Measurements from ENCODE around the gene PDE9A.

The PDE9A gene

GRCh38 chr21:42638266-42638863 lies 15.1 kb upstream of the PDE9A start:
- TF ChIP-seq TAF1 (IDR thresholded peaks at IDR 0.05; ENCODE audit: low read depth, low read length) (no peak), SPI1 (IDR thresholded peaks at IDR 0.05; ENCODE audit: low read depth, low read length) (no peak), POLR2AphosphoS5 (IDR thresholded peaks at IDR 0.05; ENCODE audit: low read depth, low read length) (no peak), POU2F2 (IDR thresholded peaks at IDR 0.05; ENCODE audit: low read depth, low read length) (no peak), PAX5 (IDR thresholded peaks at IDR 0.05; ENCODE audit: insufficient read depth, low read length, severe bottlenecking) (no peak), POLR2A (IDR thresholded peaks at IDR 0.05; ENCODE audit: low read depth, low read length) (no peak)
- FAIRE-seq (no peak), DNase-seq (ENCODE audit: insufficient read length, low spot score) (no peak)

GRCh38 chr21:42639646-42640152 lies 13.7 kb upstream of the PDE9A start:
- DNase-seq (ENCODE audit: insufficient read length, low spot score) (no peak), FAIRE-seq (no peak)
- no peak for TF ChIP-seq POLR2A (IDR thresholded peaks at IDR 0.05; ENCODE audit: low read depth, low read length)
- no peak for TF ChIP-seq POLR2AphosphoS5 (IDR thresholded peaks at IDR 0.05; ENCODE audit: low read depth, low read length)
- no peak for TF ChIP-seq SPI1 (IDR thresholded peaks at IDR 0.05; ENCODE audit: low read depth, low read length)
- TF ChIP-seq POU2F2 (IDR thresholded peaks at IDR 0.05; ENCODE audit: low read depth, low read length) = no peak
- TF ChIP-seq TAF1 (IDR thresholded peaks at IDR 0.05; ENCODE audit: low read depth, low read length) = no peak
- TF ChIP-seq PAX5 (IDR thresholded peaks at IDR 0.05; ENCODE audit: insufficient read depth, low read length, severe bottlenecking) = no peak

GRCh38 chr21:42640486-42640885 lies 12.9 kb upstream of the PDE9A start:
- TF ChIP-seq SPI1 (IDR thresholded peaks at IDR 0.05; ENCODE audit: low read depth, low read length) (no peak), POU2F2 (IDR thresholded peaks at IDR 0.05; ENCODE audit: low read depth, low read length) (no peak), PAX5 (IDR thresholded peaks at IDR 0.05; ENCODE audit: insufficient read depth, low read length, severe bottlenecking) (no peak), POLR2A (IDR thresholded peaks at IDR 0.05; ENCODE audit: low read depth, low read length) (no peak), TAF1 (IDR thresholded peaks at IDR 0.05; ENCODE audit: low read depth, low read length) (no peak), POLR2AphosphoS5 (IDR thresholded peaks at IDR 0.05; ENCODE audit: low read depth, low read length) (no peak)
- DNase-seq (ENCODE audit: insufficient read length, low spot score) (no peak), FAIRE-seq (no peak)

- DNase-seq (ENCODE audit: insufficient read length, low spot score) (no peak), FAIRE-seq (no peak)
- TF ChIP-seq POLR2AphosphoS5 (IDR thresholded peaks at IDR 0.05; ENCODE audit: low read depth, low read length) = no peak
- TF ChIP-seq PAX5 (IDR thresholded peaks at IDR 0.05; ENCODE audit: insufficient read depth, low read length, severe bottlenecking) = no peak
- no peak for TF ChIP-seq POLR2A (IDR thresholded peaks at IDR 0.05; ENCODE audit: low read depth, low read length)
- TF ChIP-seq TAF1 (IDR thresholded peaks at IDR 0.05; ENCODE audit: low read depth, low read length) = no peak
- no peak for TF ChIP-seq SPI1 (IDR thresholded peaks at IDR 0.05; ENCODE audit: low read depth, low read length)
- TF ChIP-seq POU2F2 (IDR thresholded peaks at IDR 0.05; ENCODE audit: low read depth, low read length) = no peak
Measured at GRCh38 chr21:42641311-42642218, 11.9 kb upstream of the PDE9A start.

GRCh38 chr21:42642219-42642745 lies 11.1 kb upstream of the PDE9A start:
- TF ChIP-seq SPI1 (IDR thresholded peaks at IDR 0.05; ENCODE audit: low read depth, low read length) = no peak
- FAIRE-seq = no peak

GRCh38 chr21:42644223-42645208 lies 8.9 kb upstream of the PDE9A start:
- DNase-seq (ENCODE audit: insufficient read length, low spot score) (no peak), FAIRE-seq (no peak)
- TF ChIP-seq POU2F2 (IDR thresholded peaks at IDR 0.05; ENCODE audit: low read depth, low read length) = no peak
- TF ChIP-seq POLR2A (IDR thresholded peaks at IDR 0.05; ENCODE audit: low read depth, low read length) = no peak
- TF ChIP-seq TAF1 (IDR thresholded peaks at IDR 0.05; ENCODE audit: low read depth, low read length) = no peak
- no peak for TF ChIP-seq PAX5 (IDR thresholded peaks at IDR 0.05; ENCODE audit: insufficient read depth, low read length, severe bottlenecking)
- no peak for TF ChIP-seq SPI1 (IDR thresholded peaks at IDR 0.05; ENCODE audit: low read depth, low read length)
- no peak for TF ChIP-seq POLR2AphosphoS5 (IDR thresholded peaks at IDR 0.05; ENCODE audit: low read depth, low read length)

More at GRCh38 chr21:42642219-42642745, 11.1 kb upstream of the PDE9A start:
- DNase-seq (ENCODE audit: insufficient read length, low spot score) = no peak

- DNase-seq (ENCODE audit: insufficient read length, low spot score) = no peak
- FAIRE-seq = no peak
- TF ChIP-seq PAX5 (IDR thresholded peaks at IDR 0.05; ENCODE audit: insufficient read depth, low read length, severe bottlenecking) (no peak), SPI1 (IDR thresholded peaks at IDR 0.05; ENCODE audit: low read depth, low read length) (no peak), POLR2A (IDR thresholded peaks at IDR 0.05; ENCODE audit: low read depth, low read length) (no peak), TAF1 (IDR thresholded peaks at IDR 0.05; ENCODE audit: low read depth, low read length) (no peak), POU2F2 (IDR thresholded peaks at IDR 0.05; ENCODE audit: low read depth, low read length) (no peak), POLR2AphosphoS5 (IDR thresholded peaks at IDR 0.05; ENCODE audit: low read depth, low read length) (no peak)
Measured at GRCh38 chr21:42645211-42646075, 8.0 kb upstream of the PDE9A start.
